HL-60/S4 treated with retinoic acid at 250 ng/mL for 4 days and 3 days (cell line): ENCODE data around the gene OGG1.
"Not testable (repeated sequence)": the region's sequence is repeated elsewhere in the genome, so short reads cannot be mapped to it uniquely, and the experiment has no call there.

ENCODE experiments used
- in situ Hi-C: fragments of 300-500 bp; cut with MboI; formaldehyde crosslinking; loops from 2 replicates; pipeline ENCODE4 v1.7.0; 2022; ENCODE audit warnings: low sequenced_read_pairs

OGG1 gene

GRCh38 chr3:9760779-9761505, 11.2 kb downstream of the OGG1 start:
- in situ Hi-C loops: no loop called here

GRCh38 chr3:9761919-9762318, 12.2 kb downstream of the OGG1 start:
- in situ Hi-C loops: no loop called here

GRCh38 chr3:9762871-9763270, 13.1 kb downstream of the OGG1 start:
- in situ Hi-C loops: no loop called here

GRCh38 chr3:9765865-9766264, 16.1 kb downstream of the OGG1 start:
- in situ Hi-C loops: no loop called here

GRCh38 chr3:9767418-9767817, 17.7 kb downstream of the OGG1 start:
- in situ Hi-C loops: no loop called here

- in situ Hi-C loops: no loop called here
Measured at GRCh38 chr3:9768141-9768775, 18.5 kb downstream of the OGG1 start.

- in situ Hi-C loops: no loop called here
Measured at GRCh38 chr3:9769012-9769411, 19.3 kb downstream of the OGG1 start.

- in situ Hi-C loops: no loop called here
Measured at GRCh38 chr3:9769426-9770275, 19.9 kb downstream of the OGG1 start, which contains the start of gene CAMK1. CAMK1 (minus strand) TSS chr3:9769947; CDS start chr3:9767749, 2,198 bp downstream.

GRCh38 chr3:9770276-9770812, 20.6 kb downstream of the OGG1 start:
- in situ Hi-C loops: no loop called here

- in situ Hi-C loops: not testable (repeated sequence)
Measured at GRCh38 chr3:9771007-9771406, 21.3 kb downstream of the OGG1 start.

GRCh38 chr3:9776896-9777693, 27.3 kb downstream of the OGG1 start:
- in situ Hi-C loops: no loop called here

- in situ Hi-C loops: no loop called here
Measured at GRCh38 chr3:9777694-9778021, 27.9 kb downstream of the OGG1 start.

GRCh38 chr3:9778143-9779074, 28.7 kb downstream of the OGG1 start:
- in situ Hi-C loops: no loop called here

- in situ Hi-C loops: no loop called here
Measured at GRCh38 chr3:9779075-9779593, 29.4 kb downstream of the OGG1 start.

GRCh38 chr3:9779721-9780457, 30.1 kb downstream of the OGG1 start:
- in situ Hi-C loops: no loop called here

- in situ Hi-C loops: no loop called here
Measured at GRCh38 chr3:9780458-9780812, 30.7 kb downstream of the OGG1 start.

GRCh38 chr3:9780910-9781309, 31.2 kb downstream of the OGG1 start:
- in situ Hi-C loops: no loop called here

- in situ Hi-C loops: no loop called here
Measured at GRCh38 chr3:9781551-9781950, 31.8 kb downstream of the OGG1 start.
